ENCODE measurements around the gene ERN2.

Gene ERN2

DNA sequence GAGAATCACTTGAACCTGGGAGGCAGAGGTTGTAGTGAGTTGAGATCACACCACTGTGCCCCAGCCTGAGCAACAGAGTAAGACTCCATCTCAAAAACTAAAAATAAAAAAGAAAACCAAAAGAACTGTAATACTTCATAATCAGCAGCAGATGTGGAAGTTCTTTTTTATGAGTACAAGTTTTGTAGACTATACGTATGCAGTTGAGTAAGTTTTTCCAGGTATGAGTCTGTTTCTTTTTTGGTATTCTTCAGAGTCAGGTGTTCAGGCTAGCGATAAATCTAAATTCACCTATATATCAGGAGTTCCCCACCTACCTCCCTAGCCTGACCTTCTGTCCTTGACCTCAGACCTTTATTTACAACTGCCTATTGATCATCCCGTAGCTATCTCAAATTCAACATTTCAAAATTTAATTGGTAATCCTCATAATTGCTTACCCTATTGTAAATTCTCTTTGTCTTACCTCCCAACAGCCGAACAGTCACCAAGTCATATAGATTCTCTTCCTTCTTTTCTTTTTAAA, 61.0 kb downstream of the ERN2 start:
- H3K4me3 ChIP-seq (ENCODE audit: low read length) = no peak overlapping the region
- no peak overlapping the region for H3K27ac ChIP-seq (ENCODE audit: low read length)
- H3K9ac ChIP-seq (ENCODE audit: low read length) = no peak overlapping the region
- H3K9me3 ChIP-seq (ENCODE audit: control insufficient read depth, low read depth, low read length) = no peaks in the 10 kb centered on the region
- peaks cover 22% of the 10 kb centered on the region for H3K36me3 ChIP-seq (ENCODE audit: control insufficient read depth, low read depth, low read length)
- no peaks in the 10 kb centered on the region for H3K4me1 ChIP-seq (ENCODE audit: control insufficient read depth, low read depth, low read length)
- H3K27me3 ChIP-seq (ENCODE audit: control insufficient read depth, insufficient read depth, low read length) = no peaks in the 10 kb centered on the region

DNA sequence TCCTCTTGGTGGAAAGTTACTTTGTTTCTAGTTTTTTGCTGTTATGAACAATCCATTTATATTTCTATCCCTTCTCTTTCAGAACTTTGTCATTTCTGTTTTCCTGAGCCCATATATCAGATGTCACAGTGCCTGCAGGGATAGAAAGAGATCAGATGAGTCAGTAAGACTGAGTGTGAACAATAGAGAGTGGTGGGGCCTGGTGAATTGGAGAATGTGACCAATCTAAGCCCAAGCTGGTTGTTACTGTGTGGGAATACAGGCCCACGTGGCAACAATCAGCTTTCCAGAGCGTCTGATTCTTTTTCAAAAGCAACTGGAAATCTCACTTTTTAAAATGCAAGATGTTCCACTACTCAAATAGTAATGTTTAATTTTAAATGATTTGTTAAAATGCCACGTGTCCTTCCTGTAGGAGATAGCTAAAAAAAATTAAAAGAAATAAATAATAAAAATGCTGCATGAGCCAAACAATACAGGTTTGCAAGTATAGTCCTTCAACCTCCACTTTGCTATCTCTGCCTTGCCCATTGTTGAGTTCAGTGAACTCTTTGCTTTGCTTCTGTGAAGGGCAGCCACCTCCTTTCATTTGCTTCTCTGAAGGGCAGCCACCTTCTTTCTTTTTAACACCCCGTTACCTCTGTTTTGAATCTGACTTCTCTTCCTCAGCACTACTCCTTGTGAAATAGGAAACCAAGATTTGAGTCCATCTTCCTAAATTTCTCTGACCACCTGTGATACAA, 62.2 kb downstream of the ERN2 start:
- Histone ChIP-seq H3K36me3 (ENCODE audit: control insufficient read depth, low read depth, low read length) (peaks cover 25% of the 10 kb centered on the region), H3K9me3 (ENCODE audit: control insufficient read depth, low read depth, low read length) (no peaks in the 10 kb centered on the region), H3K4me3 (ENCODE audit: low read length) (no peak overlapping the region), H3K4me1 (ENCODE audit: control insufficient read depth, low read depth, low read length) (no peaks in the 10 kb centered on the region), H3K27ac (ENCODE audit: low read length) (no peak overlapping the region), H3K9ac (ENCODE audit: low read length) (no peak overlapping the region), H3K27me3 (ENCODE audit: control insufficient read depth, insufficient read depth, low read length) (no peaks in the 10 kb centered on the region)

DNA sequence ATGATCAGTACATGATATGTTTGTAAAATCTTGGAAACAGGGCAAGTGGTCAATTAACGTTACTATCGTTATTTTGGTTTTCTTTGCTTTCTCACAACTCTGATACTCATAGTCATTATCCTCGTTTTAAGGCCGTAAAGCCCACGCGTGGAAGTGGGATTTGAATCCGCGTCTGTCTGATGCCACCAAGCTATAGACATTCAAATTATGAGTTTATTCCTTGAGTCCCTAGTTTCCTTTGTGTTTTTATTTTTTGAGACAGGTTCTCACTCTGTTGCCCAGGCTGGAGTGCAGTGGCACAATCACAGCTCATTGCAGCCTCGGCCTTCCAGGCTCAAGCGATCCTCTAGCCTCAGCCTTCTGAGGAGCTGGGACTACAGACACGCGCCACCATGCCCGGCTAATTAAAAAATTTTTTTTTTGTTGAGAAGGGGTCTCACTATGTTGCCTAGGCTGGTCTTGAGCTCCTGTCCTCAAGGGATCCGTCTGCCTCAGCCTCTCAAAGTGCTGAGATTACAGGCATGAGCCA, 70.7 kb downstream of the ERN2 start:
- Histone ChIP-seq H3K9ac (ENCODE audit: low read length) (peak overlapping the region; percentile 97), H3K36me3 (ENCODE audit: control insufficient read depth, low read depth, low read length) (peaks cover 24% of the 10 kb centered on the region), H3K9me3 (ENCODE audit: control insufficient read depth, low read depth, low read length) (no peaks in the 10 kb centered on the region), H3K27ac (ENCODE audit: low read length) (no peak overlapping the region), H3K4me3 (ENCODE audit: low read length) (peak overlapping the region; percentile 93), H3K4me1 (ENCODE audit: control insufficient read depth, low read depth, low read length) (peaks cover 10% of the 10 kb centered on the region), H3K27me3 (ENCODE audit: control insufficient read depth, insufficient read depth, low read length) (no peaks in the 10 kb centered on the region)

DNA sequence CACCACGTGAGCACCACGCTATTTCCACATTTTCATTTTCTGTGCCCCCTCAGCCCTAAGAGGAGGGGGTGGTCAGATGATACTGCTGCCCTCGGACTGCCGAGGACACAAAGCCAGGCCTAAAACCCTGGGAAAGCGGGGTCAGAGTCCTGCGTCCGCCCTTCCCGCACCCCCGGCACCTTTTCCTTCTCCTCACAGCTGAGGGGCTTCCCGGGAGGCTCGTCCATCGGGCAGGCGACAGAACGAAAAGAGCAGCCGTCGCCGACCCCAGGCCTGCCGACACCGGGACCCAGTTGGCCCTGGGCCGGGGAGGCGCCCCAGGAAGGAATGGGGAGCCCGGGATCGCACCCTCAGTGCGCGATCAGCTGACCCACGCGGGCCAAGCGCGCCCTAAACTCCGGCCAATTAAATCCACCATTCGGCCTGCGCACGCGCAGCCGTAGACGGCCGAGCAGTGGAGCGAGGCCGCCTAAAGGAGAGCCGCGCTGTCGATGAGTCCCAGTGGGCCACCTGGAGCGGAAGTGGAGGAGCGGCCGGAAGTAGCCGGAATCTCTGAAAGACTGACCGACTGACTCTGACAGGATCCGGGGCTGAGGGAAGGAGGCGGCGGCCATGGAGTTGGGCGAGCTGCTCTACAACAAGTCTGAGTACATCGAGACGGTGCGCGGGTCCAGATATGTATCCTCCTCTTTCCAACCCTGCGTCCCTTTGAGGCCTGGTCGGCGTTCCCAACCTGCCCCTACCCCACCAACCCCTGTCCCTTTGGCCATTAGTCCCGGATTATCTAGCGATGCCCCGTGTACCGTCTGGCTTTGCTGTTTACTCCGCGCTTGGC, 71.9 kb downstream of the ERN2 start, which contains the start of the genes DCTN5 and PALB2:
DCTN5 (plus strand) TSS at position 536 of the 835 bp plus-strand sequence; CDS start at position 613, 77 bp downstream.
PALB2 (minus strand) TSS at position 380 of the 835 bp plus-strand sequence; CDS start at position 227, 153 bp downstream.
- no peaks in the 10 kb centered on the region for H3K27me3 ChIP-seq (ENCODE audit: control insufficient read depth, insufficient read depth, low read length)
- H3K9ac ChIP-seq (ENCODE audit: low read length) = peak within 1 kb of the TSS; percentile 97
- peak within 1 kb of the TSS; percentile 93 for H3K4me3 ChIP-seq (ENCODE audit: low read length)
- H3K9me3 ChIP-seq (ENCODE audit: control insufficient read depth, low read depth, low read length) = no peaks in the 10 kb centered on the region
- peaks cover 32% of the 10 kb centered on the region for H3K36me3 ChIP-seq (ENCODE audit: control insufficient read depth, low read depth, low read length)
- H3K27ac ChIP-seq (ENCODE audit: low read length) = peak within 1 kb of the TSS; percentile 92
- peaks cover 10% of the 10 kb centered on the region for H3K4me1 ChIP-seq (ENCODE audit: control insufficient read depth, low read depth, low read length)

DNA sequence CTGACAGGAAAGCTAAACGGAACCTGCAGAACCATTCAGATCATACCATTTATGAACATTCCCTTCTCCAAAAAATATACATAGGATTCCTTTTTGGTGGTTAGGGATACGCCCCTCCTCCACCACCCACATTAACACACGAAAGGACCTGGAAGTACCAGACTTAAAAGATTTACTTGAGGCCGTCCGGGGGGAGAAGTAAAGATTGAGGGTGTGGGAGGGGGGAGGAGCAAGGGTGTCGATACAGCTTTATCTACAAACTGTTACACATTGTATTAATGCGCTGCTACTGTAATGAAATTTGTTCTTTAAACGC, 72.4 kb downstream of the ERN2 start:
- Histone ChIP-seq H3K27ac (ENCODE audit: low read length) (peak overlapping the region; percentile 92), H3K9me3 (ENCODE audit: control insufficient read depth, low read depth, low read length) (no peaks in the 10 kb centered on the region), H3K4me1 (ENCODE audit: control insufficient read depth, low read depth, low read length) (peaks cover 10% of the 10 kb centered on the region), H3K4me3 (ENCODE audit: low read length) (peak overlapping the region; percentile 93), H3K36me3 (ENCODE audit: control insufficient read depth, low read depth, low read length) (peaks cover 30% of the 10 kb centered on the region), H3K9ac (ENCODE audit: low read length) (peak overlapping the region; percentile 97), H3K27me3 (ENCODE audit: control insufficient read depth, insufficient read depth, low read length) (no peaks in the 10 kb centered on the region)

Data from iPS-18a (cell line).